Adrenal gland (tissue), 12 donors: Measurements from ENCODE around the gene LHFPL6. TPM values are rescaled to one million over a fixed set of nuclear protein-coding genes. Genes with fewer than 3 reads are reported as not detected.

Source experiments
- DNase-seq, 7 donors: peaks; one replicate each; pipeline ENCODE4 v3.0.0-alpha.2; 2019 to 2020
- H3K27ac ChIP-seq, 5 donors: fragments of 200-600 bp; sonication (generic) in 4 of 5; 1 replicate in 3 of 5; 2 replicates in 2 of 5; pipeline versions ENCODE4 v1.5.1 to v1.8.0; 2016 to 2020; ENCODE audit warnings: mild to moderate bottlenecking in 1 of 5
- H3K27me3 ChIP-seq: fragments of 200-600 bp; 2 replicates; pipeline ENCODE4 v1.8.0; 2021
- H3K36me3 ChIP-seq, 2 donors: fragments of 200-600 bp; replicated peaks in 1 of 2; 1 replicate in 1 of 2; 2 replicates in 1 of 2; pipeline versions ENCODE4 v1.5.1 to v1.8.0; 2018 to 2022
- H3K4me1 ChIP-seq, 2 donors: fragments of 200-600 bp; replicated peaks in 1 of 2; 1 replicate in 1 of 2; 2 replicates in 1 of 2; pipeline versions ENCODE4 v1.5.1 to v1.8.0; 2018 to 2021
- H3K4me3 ChIP-seq, 4 donors: fragments of 200-600 bp; sonication (generic) in 3 of 4; one replicate each; pipeline ENCODE4 v1.5.1; 2016 to 2018
- H3K9me3 ChIP-seq, 3 donors: fragments of 200-600 bp; sonication (generic) in 1 of 3; replicated peaks in 1 of 3; 1 replicate in 2 of 3; 2 replicates in 1 of 3; pipeline versions ENCODE4 v1.5.1 to v1.8.0; 2016 to 2021
- CTCF ChIP-seq, 6 experiments: fragments of 450-650 bp in 4 of 6; fragments of 200-600 bp in 2 of 6; sonication (generic) in 1 of 6; IDR thresholded peaks; 1 replicate in 5 of 6; 2 replicates in 1 of 6; pipeline versions ENCODE4 v1.5.1 to v1.8.0; 2016 to 2021; ENCODE audit warnings: antibody characterized with exemption in 6 of 6, mild to moderate bottlenecking in 2 of 6, moderate library complexity in 1 of 6
- POLR2A ChIP-seq, 2 donors: fragments of 450-650 bp; IDR thresholded peaks; one replicate each; pipeline ENCODE4 v1.6.1; 2017; ENCODE audit warnings: antibody characterized with exemption in 2 of 2, mild to moderate bottlenecking in 2 of 2, moderate library complexity in 1 of 2
- WGBS, 4 donors: extraction: QIAGEN DNeasy Blood & Tissue Kit in 2 of 4; methylation state at CpG; one replicate each; pipeline versions ENCODE4 v1.1.5 to v1.1.7; 2013 to 2017; 5-methylcytosine and 5-hydroxymethylcytosine counted together
- intact Hi-C, 2 donors: fragments of 100-400 bp; cut with DNase I; formaldehyde crosslinking; loops; one replicate each; pipeline versions ENCODE4 v1.14.1 to v1.15.0; 2022 to 2023
- polyA plus RNA-seq, 3 donors: library from polyadenylated mRNA; stranded (reverse); fragments of 200-250 nt in 2 of 3; fragments of 350-450 nt in 1 of 3; fragmentation: Illumina TruSeq in 1 of 3; extraction: RNeasy Lipid Tissue Mini Kit (QIAGEN cat#74804) in 1 of 3; gene quantifications; one replicate each; pipeline ENCODE4 v1.2.3, GENCODE V29; 2013 to 2014
- total RNA-seq, 9 donors: library from RNA; depleted of rRNA in 4 of 9; stranded (reverse); fragments of >200 nt in 4 of 9; fragments of 120-200 nt in 1 of 9; fragmentation: NEBNext Ultra II Directional in 1 of 9; extraction: Animal tissue kit (Norgen Biotek cat#: 25700) in 1 of 9; gene quantifications; one replicate each; pipeline versions ENCODE4 v1.1.0 to v1.2.4, GENCODE V29; 2013 to 2023
- donor health status: healthy with polysubstance abuse.
- donor health status: Bipolar disorder and iron deficiency.
- donor health status: DM: yes; HTN: yes; CAD: no.
- donor health status: DM: no; HTN: no; CAD: no.
- donor health status: DM: no; HTN: no; CAD: no.
- donor health status: DM: yes; HTN: yes; CAD: no.

Gene LHFPL6
- total and polyA plus RNA-seq, 12 donors = 28.9 to 113 (median 46.6) TPM

- H3K9me3 ChIP-seq = no peaks in the 10 kb centered on the region
- peaks cover 0 to 20% of the 10 kb centered on the region in 2 donors for H3K4me1 ChIP-seq
- no peaks in the 10 kb centered on the region for H3K27me3 ChIP-seq
- no peak for TF ChIP-seq POLR2A (IDR thresholded peaks at IDR 0.05)
- no peak for TF ChIP-seq CTCF (IDR thresholded peaks at IDR 0.05)
- H3K27ac ChIP-seq = no peak overlapping the region
- H3K4me3 ChIP-seq = no peak overlapping the region
- intact Hi-C loops = no loop called here
- DNase-seq = no peak
- no peaks in the 10 kb centered on the region for H3K36me3 ChIP-seq
Observed at GRCh38 chr13:39399102-39399501, 203.9 kb downstream of the LHFPL6 start.

GRCh38 chr13:39397896-39398265 lies 205.1 kb downstream of the LHFPL6 start:
- H3K36me3 ChIP-seq = no peaks in the 10 kb centered on the region
- intact Hi-C loops = no loop called here
- H3K4me1 ChIP-seq = peaks cover 0 to 23% of the 10 kb centered on the region in 2 donors
- no peak overlapping the region for H3K4me3 ChIP-seq
- no peak for DNase-seq
- no peaks in the 10 kb centered on the region for H3K27me3 ChIP-seq
- H3K9me3 ChIP-seq = no peaks in the 10 kb centered on the region
- H3K27ac ChIP-seq = no peak overlapping the region
- WGBS, 4 donors = 68 to 95% (median 80%) methylated on average over 3 of the region's 3 CpGs
- TF ChIP-seq POLR2A (IDR thresholded peaks at IDR 0.05) (no peak), CTCF (IDR thresholded peaks at IDR 0.05) (no peak)

- no peak overlapping the region for H3K4me3 ChIP-seq
- DNase-seq = no peak
- H3K36me3 ChIP-seq = no peaks in the 10 kb centered on the region
- H3K27ac ChIP-seq = no peak overlapping the region
- H3K9me3 ChIP-seq = no peaks in the 10 kb centered on the region
- H3K4me1 ChIP-seq = peaks cover 0 to 26% of the 10 kb centered on the region in 2 donors
- 75 to 79% (median 76%) methylated on average over 11 of the region's 11 CpGs for WGBS, 4 donors
- intact Hi-C loops = no loop called here
- no peak for TF ChIP-seq POLR2A (IDR thresholded peaks at IDR 0.05)
- TF ChIP-seq CTCF (IDR thresholded peaks at IDR 0.05) = no peak
- H3K27me3 ChIP-seq = no peaks in the 10 kb centered on the region
Observed at GRCh38 chr13:39397226-39397895, 205.6 kb downstream of the LHFPL6 start.

- TF ChIP-seq POLR2A (IDR thresholded peaks at IDR 0.05) = no peak
- no peak for TF ChIP-seq CTCF (IDR thresholded peaks at IDR 0.05)
- peak in 5 of 7 donors; percentile 20 to 35 (median 28) for DNase-seq
- Histone ChIP-seq H3K27ac (peak overlapping the region in 2 of 5 donors; percentile 34 to 41), H3K4me3 (no peak overlapping the region), H3K27me3 (no peaks in the 10 kb centered on the region), H3K36me3 (no peaks in the 10 kb centered on the region), H3K9me3 (no peaks in the 10 kb centered on the region), H3K4me1 (peaks cover 0 to 26% of the 10 kb centered on the region in 2 donors)
- intact Hi-C loops = no loop called here
- 25 to 43% (median 39%) methylated on average over 12 to 13 of the region's 13 CpGs for WGBS, 4 donors
Observed at GRCh38 chr13:39394796-39395678, 208.0 kb downstream of the LHFPL6 start.
